Panc1 (cell line): ENCODE data around the gene GPC3. TPM values are rescaled to one million over a fixed set of nuclear protein-coding genes. Genes with fewer than 3 reads are reported as not detected.

Experiments used
- ATAC-seq: fragments of 200-7000 bp; cut with Tn5 transposase; 2 replicates; pipeline ENCODE4 v1.9.1; 2020; ENCODE audit warnings: mild to moderate bottlenecking, moderate library complexity
- BruUV-seq: library from RNA; stranded (reverse); fragments of 400-500 nt; replicated peaks from 2 replicates; lab custom pipeline; 2021; lab: Mats Ljungman, UMichigan
- CTCF ChIA-PET: fragments of 300-600 bp; sonication (Branson Sonifier 250); formaldehyde crosslinking; loops from one replicate; lab custom pipeline; 2022; ENCODE audit warnings: antibody characterized with exemption; lab: Charles Lee
- POLR2A ChIA-PET: fragments of 300-600 bp; sonication (Branson Sonifier 250); formaldehyde crosslinking; loops from one replicate; lab custom pipeline; 2022; ENCODE audit warnings: antibody characterized with exemption; lab: Charles Lee
- DNase-seq: peaks from one replicate; pipeline ENCODE4 v3.0.0-alpha.2; 2010; ENCODE audit warnings: low read depth, low spot score
- H3K27ac ChIP-seq: 2 replicates; pipeline ENCODE4 v1.5.1; 2011; ENCODE audit warnings: mild to moderate bottlenecking, low read length, inconsistent platforms
- H3K27me3 ChIP-seq: fragments of 200-500 bp; sonication (Bioruptor generic); 2 replicates; pipeline ENCODE4 v1.6.0; 2014; ENCODE audit warnings: low read length, inconsistent platforms; ENCODE audit not compliant: control insufficient read depth, insufficient read depth
- H3K36me3 ChIP-seq: fragments of 200-500 bp; sonication (Bioruptor generic); 2 replicates; pipeline ENCODE4 v1.5.1; 2014; ENCODE audit warnings: inconsistent platforms, mild to moderate bottlenecking, low read length, moderate library complexity; ENCODE audit not compliant: control insufficient read depth, insufficient read depth
- H3K4me1 ChIP-seq: 2 replicates; pipeline ENCODE4 v1.5.1; 2011; ENCODE audit warnings: inconsistent platforms, mild to moderate bottlenecking, low read length, moderate library complexity; ENCODE audit not compliant: control insufficient read depth, insufficient read depth
- H3K4me3 ChIP-seq, 2 experiments: 2 replicates each; pipeline ENCODE4 v1.5.1; 2011 to 2012; ENCODE audit warnings: low read depth in 2 of 2, low read length in 2 of 2, mild to moderate bottlenecking in 2 of 2, inconsistent platforms in 1 of 2, moderate library complexity in 1 of 2
- H3K9me3 ChIP-seq: fragments of 200-500 bp; sonication (Bioruptor generic); 2 replicates; pipeline ENCODE4 v1.5.1; 2014; ENCODE audit warnings: low read depth, mild to moderate bottlenecking, inconsistent platforms, low read length, moderate library complexity; ENCODE audit not compliant: control insufficient read depth, insufficient read depth
- POLR2AphosphoS5 ChIP-seq: IDR thresholded peaks from 2 replicates; pipeline ENCODE4 v1.6.1; 2012; ENCODE audit warnings: mild to moderate bottlenecking, low read depth, low read length, moderate library complexity
- SIN3A ChIP-seq: IDR thresholded peaks from 2 replicates; pipeline ENCODE4 v1.6.1; 2012; ENCODE audit warnings: low read depth, mild to moderate bottlenecking, low read length, moderate library complexity, borderline replicate concordance; ENCODE audit not compliant: insufficient read depth
- TCF7L2 ChIP-seq: IDR thresholded peaks from 2 replicates; pipeline ENCODE4 v1.6.1; 2011; ENCODE audit warnings: mild to moderate bottlenecking, low read depth, low read length, inconsistent platforms
- in situ Hi-C: cut with HindIII; loops from 2 replicates; pipeline ENCODE4 v1.10.0; 2016; ENCODE audit warnings: low sequenced_read_pairs, low pct_unique_long_range_greater_than_20kb
- intact Hi-C: fragments of 100-400 bp; cut with micrococcal nuclease; formaldehyde crosslinking; loops from one replicate; pipeline ENCODE4 v1.10.0; 2022; ENCODE audit not compliant: unreplicated experiment
- total RNA-seq: library from RNA; stranded (reverse); gene quantifications from one replicate; pipeline ENCODE4 v1.2.1, GENCODE V29; 2021; ENCODE audit not compliant: unreplicated experiment
- TF ChIP-seq, protein P1 (sequence below): fragments of 450-650 bp; IDR thresholded peaks from 2 replicates; pipeline ENCODE4 v1.5.1; 2017; ENCODE audit warnings: mild to moderate bottlenecking
- TF ChIP-seq, protein P2 (sequence below), 2 experiments: IDR thresholded peaks; 2 replicates each; pipeline ENCODE4 v1.6.1; 2011 to 2012; ENCODE audit warnings: low read depth in 2 of 2, control low read depth in 1 of 2, low read length in 1 of 2, mild to moderate bottlenecking in 1 of 2, moderate library complexity in 1 of 2; ENCODE audit not compliant: insufficient read depth in 1 of 2

Gene GPC3
- total RNA-seq, 1 experiment from 2014 or later: 0.95 TPM

DNA sequence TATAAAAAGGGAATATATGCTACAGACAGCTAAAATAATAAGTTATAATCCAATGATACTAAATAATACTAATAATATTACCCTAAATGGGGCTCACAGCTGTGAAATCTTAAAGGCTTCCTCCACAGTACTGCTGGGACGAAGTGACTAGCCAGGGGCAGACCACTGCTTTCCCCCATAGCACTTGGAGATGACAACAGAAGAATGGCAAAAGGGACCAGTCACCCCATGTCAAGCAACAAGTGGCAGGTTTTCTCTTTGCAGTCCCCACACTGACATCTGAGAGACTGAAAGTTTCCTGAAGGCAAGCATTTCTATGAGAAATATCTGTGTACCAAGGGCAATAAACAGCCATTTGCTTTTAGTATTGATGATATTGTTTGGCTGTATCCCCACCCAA lies 396.6 kb downstream of the GPC3 start:
- Histone ChIP-seq H3K9me3 (no peaks in the 10 kb centered on the region), H3K36me3 (no peaks in the 10 kb centered on the region), H3K27me3 (no peaks in the 10 kb centered on the region), H3K4me1 (no peaks in the 10 kb centered on the region), H3K27ac (no peak overlapping the region), H3K4me3 (no peak overlapping the region)
- ChIA-PET POLR2A (interaction anchor here (0.6 kb wide), 1 partner anchor 101 kb away, joined by 4 read pairs; no protein-coding TSS in a partner anchor), CTCF (no interaction called here)
- in situ Hi-C loops: no loop called here
- BruUV-seq: no TSS peak
- no peak for DNase-seq
- TF ChIP-seq TCF7L2 (no peak), SIN3A (no peak), POLR2AphosphoS5 (no peak)
- TF ChIP-seq, protein P1, sequence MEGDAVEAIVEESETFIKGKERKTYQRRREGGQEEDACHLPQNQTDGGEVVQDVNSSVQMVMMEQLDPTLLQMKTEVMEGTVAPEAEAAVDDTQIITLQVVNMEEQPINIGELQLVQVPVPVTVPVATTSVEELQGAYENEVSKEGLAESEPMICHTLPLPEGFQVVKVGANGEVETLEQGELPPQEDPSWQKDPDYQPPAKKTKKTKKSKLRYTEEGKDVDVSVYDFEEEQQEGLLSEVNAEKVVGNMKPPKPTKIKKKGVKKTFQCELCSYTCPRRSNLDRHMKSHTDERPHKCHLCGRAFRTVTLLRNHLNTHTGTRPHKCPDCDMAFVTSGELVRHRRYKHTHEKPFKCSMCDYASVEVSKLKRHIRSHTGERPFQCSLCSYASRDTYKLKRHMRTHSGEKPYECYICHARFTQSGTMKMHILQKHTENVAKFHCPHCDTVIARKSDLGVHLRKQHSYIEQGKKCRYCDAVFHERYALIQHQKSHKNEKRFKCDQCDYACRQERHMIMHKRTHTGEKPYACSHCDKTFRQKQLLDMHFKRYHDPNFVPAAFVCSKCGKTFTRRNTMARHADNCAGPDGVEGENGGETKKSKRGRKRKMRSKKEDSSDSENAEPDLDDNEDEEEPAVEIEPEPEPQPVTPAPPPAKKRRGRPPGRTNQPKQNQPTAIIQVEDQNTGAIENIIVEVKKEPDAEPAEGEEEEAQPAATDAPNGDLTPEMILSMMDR: no peak
- ATAC-seq: no peak
- intact Hi-C loops: no loop called here

DNA sequence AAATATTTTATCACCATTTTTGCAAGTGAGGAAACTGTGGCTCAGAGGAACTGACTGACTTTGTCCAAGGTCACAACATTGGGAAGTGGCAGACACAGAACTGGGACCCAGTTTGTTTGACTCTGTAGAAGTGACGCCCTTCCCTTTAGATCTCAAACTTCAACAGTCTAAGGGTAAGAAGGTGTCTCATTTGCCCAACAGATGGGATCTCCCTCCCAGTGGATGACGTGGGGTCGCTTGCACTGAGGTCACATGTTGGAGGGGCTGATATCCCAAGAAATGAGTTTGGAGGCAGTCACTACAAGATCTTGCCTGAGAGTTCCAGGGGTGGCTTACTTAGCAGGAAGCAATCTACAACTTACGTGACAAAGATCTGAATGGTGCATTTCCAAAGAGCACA lies 397.6 kb downstream of the GPC3 start:
- H3K27ac ChIP-seq: no peak overlapping the region

More for the DNA sequence above, 397.6 kb downstream of the GPC3 start:
- ATAC-seq (no peak), DNase-seq (no peak)
- H3K9me3 ChIP-seq: no peaks in the 10 kb centered on the region
- H3K4me3 ChIP-seq: no peak overlapping the region
- POLR2A ChIA-PET: no interaction called here
- CTCF ChIA-PET: no interaction called here
- TF ChIP-seq SIN3A (no peak), TCF7L2 (no peak), POLR2AphosphoS5 (no peak)
- TF ChIP-seq, protein P2, sequence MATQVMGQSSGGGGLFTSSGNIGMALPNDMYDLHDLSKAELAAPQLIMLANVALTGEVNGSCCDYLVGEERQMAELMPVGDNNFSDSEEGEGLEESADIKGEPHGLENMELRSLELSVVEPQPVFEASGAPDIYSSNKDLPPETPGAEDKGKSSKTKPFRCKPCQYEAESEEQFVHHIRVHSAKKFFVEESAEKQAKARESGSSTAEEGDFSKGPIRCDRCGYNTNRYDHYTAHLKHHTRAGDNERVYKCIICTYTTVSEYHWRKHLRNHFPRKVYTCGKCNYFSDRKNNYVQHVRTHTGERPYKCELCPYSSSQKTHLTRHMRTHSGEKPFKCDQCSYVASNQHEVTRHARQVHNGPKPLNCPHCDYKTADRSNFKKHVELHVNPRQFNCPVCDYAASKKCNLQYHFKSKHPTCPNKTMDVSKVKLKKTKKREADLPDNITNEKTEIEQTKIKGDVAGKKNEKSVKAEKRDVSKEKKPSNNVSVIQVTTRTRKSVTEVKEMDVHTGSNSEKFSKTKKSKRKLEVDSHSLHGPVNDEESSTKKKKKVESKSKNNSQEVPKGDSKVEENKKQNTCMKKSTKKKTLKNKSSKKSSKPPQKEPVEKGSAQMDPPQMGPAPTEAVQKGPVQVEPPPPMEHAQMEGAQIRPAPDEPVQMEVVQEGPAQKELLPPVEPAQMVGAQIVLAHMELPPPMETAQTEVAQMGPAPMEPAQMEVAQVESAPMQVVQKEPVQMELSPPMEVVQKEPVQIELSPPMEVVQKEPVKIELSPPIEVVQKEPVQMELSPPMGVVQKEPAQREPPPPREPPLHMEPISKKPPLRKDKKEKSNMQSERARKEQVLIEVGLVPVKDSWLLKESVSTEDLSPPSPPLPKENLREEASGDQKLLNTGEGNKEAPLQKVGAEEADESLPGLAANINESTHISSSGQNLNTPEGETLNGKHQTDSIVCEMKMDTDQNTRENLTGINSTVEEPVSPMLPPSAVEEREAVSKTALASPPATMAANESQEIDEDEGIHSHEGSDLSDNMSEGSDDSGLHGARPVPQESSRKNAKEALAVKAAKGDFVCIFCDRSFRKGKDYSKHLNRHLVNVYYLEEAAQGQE (IDR thresholded peaks at IDR 0.05; ENCODE audit: insufficient read depth in 1 of 2, low read depth in 2 of 2, low read length in 1 of 2): no peak
- TF ChIP-seq, protein P1: no peak
- in situ Hi-C loops: no loop called here
- H3K36me3 ChIP-seq: no peaks in the 10 kb centered on the region
- no TSS peak for BruUV-seq
- H3K27me3 ChIP-seq: no peaks in the 10 kb centered on the region
- intact Hi-C loops: no loop called here
- H3K4me1 ChIP-seq: no peaks in the 10 kb centered on the region
